GM06990 (cell line): ENCODE results near the gene SNAP29.

Experiments
- DNase-seq: peaks from one replicate; pipeline ENCODE4 v3.0.0-alpha.2; 2011; ENCODE audit not compliant: insufficient read length; ENCODE audit errors: extremely low read depth
- H3K27me3 ChIP-seq: replicated peaks from 2 replicates; pipeline ENCODE4 v1.6.0; 2011; ENCODE audit warnings: low read length; ENCODE audit not compliant: control insufficient read depth, insufficient read depth
- H3K36me3 ChIP-seq: 2 replicates; pipeline ENCODE4 v1.5.1; 2011; ENCODE audit warnings: low read length; ENCODE audit not compliant: control insufficient read depth, insufficient read depth
- H3K4me3 ChIP-seq: replicated peaks from 2 replicates; pipeline ENCODE4 v1.5.1; 2011; ENCODE audit warnings: low read depth, mild to moderate bottlenecking, control low read depth, low read length
- TF ChIP-seq, protein P1 (sequence below): IDR thresholded peaks from 2 replicates; pipeline ENCODE4 v1.5.1; 2011; ENCODE audit warnings: low read length, control low read depth, mild to moderate bottlenecking, inconsistent platforms; ENCODE audit not compliant: insufficient read depth, poor library complexity, severe bottlenecking

The SNAP29 gene

DNA sequence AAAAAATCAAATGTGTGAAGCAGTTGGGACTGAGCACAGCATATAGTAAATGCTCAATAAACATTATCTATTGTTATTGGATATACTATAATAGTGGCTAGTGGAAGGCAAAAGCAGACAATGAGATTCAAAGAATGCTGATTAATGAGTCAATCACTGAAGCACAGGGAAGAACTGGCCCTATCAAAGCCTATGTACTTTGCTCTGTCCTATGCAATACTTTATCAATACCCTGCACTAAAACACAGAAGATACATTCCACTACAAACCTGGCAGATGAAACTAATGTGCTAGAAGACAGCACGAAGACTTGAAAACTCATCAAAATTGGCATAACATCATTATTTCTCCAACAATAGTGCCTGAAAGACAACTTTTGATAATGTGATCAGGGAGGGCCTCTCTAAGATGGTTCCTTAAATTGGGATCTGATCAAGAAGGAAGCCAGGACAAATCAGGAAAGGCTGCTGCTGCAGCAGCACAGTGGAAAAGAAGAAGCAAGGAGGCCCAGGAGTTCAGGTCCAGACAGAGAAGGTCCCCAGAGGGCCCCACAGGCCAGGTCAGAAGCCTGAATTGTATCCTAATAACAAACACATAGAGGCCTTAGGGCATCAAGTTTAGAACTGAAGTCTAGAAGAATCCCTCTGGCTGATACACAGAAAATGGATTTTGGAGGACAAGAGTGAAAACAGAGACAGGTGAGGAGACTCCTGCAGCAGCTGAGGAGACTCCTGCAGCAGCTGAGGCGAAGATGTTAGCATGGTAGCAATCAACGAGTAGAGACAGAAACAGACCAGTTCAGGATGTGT is 18.8 kb upstream of the SNAP29 start:
- H3K36me3 ChIP-seq: no peaks in the 10 kb centered on the region
- H3K4me3 ChIP-seq: no peak overlapping the region
- H3K27me3 ChIP-seq: no peaks in the 10 kb centered on the region
- DNase-seq: no peak
- TF ChIP-seq, protein P1, sequence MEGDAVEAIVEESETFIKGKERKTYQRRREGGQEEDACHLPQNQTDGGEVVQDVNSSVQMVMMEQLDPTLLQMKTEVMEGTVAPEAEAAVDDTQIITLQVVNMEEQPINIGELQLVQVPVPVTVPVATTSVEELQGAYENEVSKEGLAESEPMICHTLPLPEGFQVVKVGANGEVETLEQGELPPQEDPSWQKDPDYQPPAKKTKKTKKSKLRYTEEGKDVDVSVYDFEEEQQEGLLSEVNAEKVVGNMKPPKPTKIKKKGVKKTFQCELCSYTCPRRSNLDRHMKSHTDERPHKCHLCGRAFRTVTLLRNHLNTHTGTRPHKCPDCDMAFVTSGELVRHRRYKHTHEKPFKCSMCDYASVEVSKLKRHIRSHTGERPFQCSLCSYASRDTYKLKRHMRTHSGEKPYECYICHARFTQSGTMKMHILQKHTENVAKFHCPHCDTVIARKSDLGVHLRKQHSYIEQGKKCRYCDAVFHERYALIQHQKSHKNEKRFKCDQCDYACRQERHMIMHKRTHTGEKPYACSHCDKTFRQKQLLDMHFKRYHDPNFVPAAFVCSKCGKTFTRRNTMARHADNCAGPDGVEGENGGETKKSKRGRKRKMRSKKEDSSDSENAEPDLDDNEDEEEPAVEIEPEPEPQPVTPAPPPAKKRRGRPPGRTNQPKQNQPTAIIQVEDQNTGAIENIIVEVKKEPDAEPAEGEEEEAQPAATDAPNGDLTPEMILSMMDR: no peak

DNA sequence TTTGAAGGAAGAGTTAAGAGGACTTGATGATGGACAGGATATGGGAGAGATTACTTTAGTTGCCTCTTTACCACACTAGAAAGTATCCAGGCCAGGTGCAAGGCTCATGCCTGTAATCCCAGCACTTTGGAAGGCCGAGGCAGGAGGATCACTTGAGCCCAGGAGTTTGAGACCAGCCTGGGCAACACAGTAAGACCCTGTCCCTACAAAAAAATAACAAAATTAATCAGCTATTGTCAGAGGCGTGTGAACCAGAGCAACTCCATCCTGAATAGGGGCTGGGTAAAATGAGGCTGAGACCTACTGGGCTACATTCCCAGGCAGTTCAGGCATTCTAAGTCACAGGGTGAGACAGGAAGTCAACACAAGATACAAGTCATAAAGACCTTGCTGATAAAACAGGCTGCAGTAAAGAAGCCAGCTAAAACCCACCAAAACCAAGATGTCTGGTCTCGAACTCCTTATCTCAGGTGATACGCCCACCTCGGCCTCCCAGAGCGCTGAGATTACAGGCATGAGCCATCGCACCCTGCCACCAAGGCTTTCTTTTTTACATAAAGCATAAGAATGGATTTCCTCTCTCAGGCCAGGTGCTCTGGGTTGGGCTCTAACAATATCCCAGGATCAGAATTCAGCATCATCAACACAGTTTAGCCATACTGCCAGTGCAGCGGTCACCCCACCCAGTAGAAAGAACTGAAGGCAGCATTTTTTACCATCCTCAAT is 18.0 kb upstream of the SNAP29 start:
- H3K27me3 ChIP-seq: no peaks in the 10 kb centered on the region
- DNase-seq: no peak
- H3K4me3 ChIP-seq: no peak overlapping the region
- no peaks in the 10 kb centered on the region for H3K36me3 ChIP-seq
- TF ChIP-seq, protein P1: no peak

DNA sequence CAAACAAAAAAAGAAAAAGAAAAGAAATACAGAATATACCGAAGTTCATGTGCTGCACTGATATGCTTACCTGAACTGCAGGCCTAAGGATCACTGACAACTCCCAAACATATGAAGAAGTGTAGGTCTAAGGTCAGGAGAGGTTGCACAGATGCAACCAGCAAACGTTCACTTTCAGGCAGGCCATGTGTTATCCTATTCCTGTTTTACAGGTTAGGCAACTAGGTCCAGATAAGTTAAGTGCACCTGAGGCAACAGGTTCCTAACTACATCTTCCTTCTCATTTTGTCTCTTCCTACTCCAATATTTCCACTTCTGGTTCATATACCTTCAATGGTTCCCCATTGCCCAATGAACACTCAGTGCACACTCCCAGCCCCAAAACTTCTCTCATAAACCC is 15.3 kb upstream of the SNAP29 start:
- no peak for DNase-seq
- Histone ChIP-seq H3K36me3 (no peaks in the 10 kb centered on the region), H3K4me3 (no peak overlapping the region), H3K27me3 (no peaks in the 10 kb centered on the region)
- TF ChIP-seq, protein P1: no peak

DNA sequence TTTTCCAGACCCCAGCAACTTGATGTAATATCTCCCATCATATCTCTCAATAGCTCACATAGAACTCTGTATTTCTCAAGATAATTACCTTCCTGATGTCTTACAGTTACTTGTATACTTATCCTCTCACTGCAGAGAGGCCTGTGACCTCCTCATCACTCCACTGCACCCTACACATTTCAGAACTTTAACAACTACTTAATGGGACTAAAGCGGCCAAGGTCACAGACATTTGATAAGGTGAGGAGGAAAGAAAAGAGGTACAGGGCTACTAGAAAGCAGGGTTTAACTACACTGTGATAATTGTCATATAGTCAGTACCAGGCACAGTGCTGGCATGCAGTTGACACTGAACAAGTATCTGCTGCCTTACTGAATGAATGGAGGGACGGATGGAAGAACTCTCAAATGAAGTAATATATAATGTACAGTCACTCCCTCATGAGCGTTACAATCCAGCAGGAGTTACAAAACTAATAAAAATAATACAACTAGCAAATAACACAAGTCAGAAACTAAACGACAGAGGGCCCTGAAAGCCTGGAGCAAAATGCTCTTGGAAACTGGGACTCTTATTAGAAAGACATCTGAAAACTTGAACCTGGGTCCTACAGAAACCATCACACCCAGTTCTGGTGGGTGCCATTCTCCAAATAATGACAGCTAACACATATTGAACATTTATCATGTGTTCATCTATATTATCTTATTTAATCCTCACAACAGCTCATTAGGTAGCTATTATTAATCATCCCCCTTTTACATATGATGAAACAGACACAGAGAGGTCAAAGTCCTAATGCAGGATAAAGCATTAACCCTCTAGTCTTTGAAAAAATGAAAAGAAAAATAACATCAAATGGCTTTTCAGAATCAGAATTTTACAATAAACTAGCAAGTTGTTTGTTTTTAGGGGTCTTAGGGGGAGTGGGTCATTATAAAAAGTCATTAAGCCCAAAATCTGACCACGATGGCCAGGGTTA is 14.5 kb upstream of the SNAP29 start:
- no peak for DNase-seq
- H3K4me3 ChIP-seq: no peak overlapping the region
- H3K27me3 ChIP-seq: no peaks in the 10 kb centered on the region
- TF ChIP-seq, protein P1: no peak
- no peaks in the 10 kb centered on the region for H3K36me3 ChIP-seq

DNA sequence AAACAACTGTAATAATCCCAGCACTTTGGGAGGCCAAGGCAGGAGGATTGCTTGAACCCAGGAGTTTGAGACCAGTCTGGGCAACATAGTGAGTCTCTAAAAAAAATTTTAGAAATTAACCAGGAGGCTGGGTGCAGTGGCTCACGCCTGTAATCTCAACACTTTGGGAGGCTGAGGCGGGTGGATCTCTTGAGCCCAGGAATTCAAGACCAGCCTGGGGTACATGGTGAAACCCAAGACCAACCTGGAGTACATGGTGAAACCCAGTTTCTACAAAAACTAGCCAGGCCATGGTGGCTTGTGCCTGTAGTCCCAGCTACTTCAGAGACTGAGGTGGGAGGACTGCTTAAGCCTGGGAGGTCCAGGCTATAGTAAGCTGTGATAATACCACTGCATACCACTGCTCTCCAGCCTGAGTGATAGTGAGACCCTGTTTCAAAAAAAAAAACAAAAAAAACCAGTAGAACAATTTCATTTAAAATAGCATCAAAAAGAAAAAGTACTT is 11.4 kb upstream of the SNAP29 start:
- Histone ChIP-seq H3K4me3 (no peak overlapping the region), H3K36me3 (no peaks in the 10 kb centered on the region), H3K27me3 (no peaks in the 10 kb centered on the region)
- TF ChIP-seq, protein P1: no peak
- no peak for DNase-seq
